H9 (cell line): ENCODE measurements around the gene CLK3. TPM values are rescaled to one million over a fixed set of nuclear protein-coding genes. Genes with fewer than 3 reads are reported as not detected.

ENCODE experiments used
- DNase-seq: peaks from one replicate; pipeline ENCODE4 v3.0.0-alpha.2; 2017
- H2AFZ ChIP-seq: one replicate; pipeline ENCODE4 v1.6.1; 2013; ENCODE audit warnings: mild to moderate bottlenecking, low read length, control low read depth, moderate library complexity
- H2AK5ac ChIP-seq: 2 replicates; pipeline ENCODE4 v1.6.1; 2013; ENCODE audit warnings: low read length, control low read depth, mixed read lengths; ENCODE audit not compliant: insufficient read length
- H2BK120ac ChIP-seq: one replicate; pipeline ENCODE4 v1.6.1; 2013; ENCODE audit warnings: low read depth, mild to moderate bottlenecking, low read length, control low read depth, inconsistent platforms; ENCODE audit not compliant: poor library complexity, severe bottlenecking
- H2BK12ac ChIP-seq: 2 replicates; pipeline ENCODE4 v1.6.1; 2013; ENCODE audit warnings: low read length, control low read depth, mixed read lengths, low read depth; ENCODE audit not compliant: insufficient read length
- H2BK15ac ChIP-seq: 2 replicates; pipeline ENCODE4 v1.6.1; 2013; ENCODE audit warnings: low read depth, low read length, control low read depth
- H2BK20ac ChIP-seq: one replicate; pipeline ENCODE4 v1.6.1; 2013; ENCODE audit warnings: low read depth, mild to moderate bottlenecking, low read length, control low read depth, inconsistent platforms; ENCODE audit not compliant: poor library complexity, severe bottlenecking
- H2BK5ac ChIP-seq: 2 replicates; pipeline ENCODE4 v1.6.1; 2013; ENCODE audit warnings: low read length, control low read depth, mixed read lengths; ENCODE audit not compliant: insufficient read length
- H3K14ac ChIP-seq: 2 replicates; pipeline ENCODE4 v1.6.1; 2013; ENCODE audit warnings: low read length, control low read depth; ENCODE audit not compliant: insufficient read depth
- H3K18ac ChIP-seq: 2 replicates; pipeline ENCODE4 v1.6.1; 2013; ENCODE audit warnings: low read depth, mild to moderate bottlenecking, mixed read lengths, low read length, control low read depth; ENCODE audit not compliant: insufficient read length
- H3K23ac ChIP-seq: 2 replicates; pipeline ENCODE4 v1.6.1; 2013; ENCODE audit warnings: low read length, control low read depth, mixed read lengths, low read depth; ENCODE audit not compliant: insufficient read length
- H3K23me2 ChIP-seq: 2 replicates; pipeline ENCODE4 v1.6.1; 2013; ENCODE audit warnings: low read depth, mild to moderate bottlenecking, mixed read lengths, low read length, control low read depth; ENCODE audit not compliant: insufficient read length, poor library complexity, severe bottlenecking
- H3K27ac ChIP-seq: 2 replicates; pipeline ENCODE4 v1.5.1; 2013; ENCODE audit warnings: low read length, control low read depth, mixed read lengths, low read depth; ENCODE audit not compliant: insufficient read length
- H3K27me3 ChIP-seq: 2 replicates; pipeline ENCODE4 v1.6.1; 2013; ENCODE audit warnings: low read length, control low read depth, inconsistent platforms; ENCODE audit not compliant: insufficient read depth
- H3K4ac ChIP-seq: 2 replicates; pipeline ENCODE4 v1.6.1; 2013; ENCODE audit warnings: low read depth, mild to moderate bottlenecking, control low read depth, inconsistent platforms, low read length, moderate library complexity
- H3K4me1 ChIP-seq: 2 replicates; pipeline ENCODE4 v1.6.1; 2013; ENCODE audit warnings: low read length, control low read depth, inconsistent platforms; ENCODE audit not compliant: insufficient read depth
- H3K4me2 ChIP-seq: 2 replicates; pipeline ENCODE4 v1.6.1; 2013; ENCODE audit warnings: low read length, control low read depth, mixed read lengths; ENCODE audit not compliant: insufficient read length, insufficient read depth
- H3K56ac ChIP-seq: 2 replicates; pipeline ENCODE4 v1.6.1; 2013; ENCODE audit warnings: low read depth, mild to moderate bottlenecking, mixed read lengths, low read length, control low read depth; ENCODE audit not compliant: insufficient read length
- H3K79me1 ChIP-seq: 2 replicates; pipeline ENCODE4 v1.6.1; 2013; ENCODE audit warnings: low read depth, mild to moderate bottlenecking, moderate library complexity, low read length, control low read depth, inconsistent platforms; ENCODE audit not compliant: insufficient read depth, poor library complexity, severe bottlenecking
- H3K79me2 ChIP-seq: 2 replicates; pipeline ENCODE4 v1.6.1; 2013; ENCODE audit warnings: low read length, control low read depth, inconsistent platforms; ENCODE audit not compliant: insufficient read depth
- H3K9ac ChIP-seq: 2 replicates; pipeline ENCODE4 v1.6.1; 2013; ENCODE audit warnings: low read length, control low read depth, mixed read lengths; ENCODE audit not compliant: insufficient read length; ENCODE audit errors: extremely low read depth
- H3K9me3 ChIP-seq: one replicate; pipeline ENCODE4 v1.6.1; 2013; ENCODE audit warnings: low read depth, low read length, inconsistent platforms; ENCODE audit not compliant: control insufficient read depth
- H3T11ph ChIP-seq: one replicate; pipeline ENCODE4 v1.6.1; 2013; ENCODE audit warnings: mild to moderate bottlenecking, low read length, control low read depth, inconsistent platforms
- H4K20me1 ChIP-seq: one replicate; pipeline ENCODE4 v1.6.1; 2013; ENCODE audit not compliant: control insufficient read depth, insufficient read length, insufficient read depth
- H4K5ac ChIP-seq: 2 replicates; pipeline ENCODE4 v1.6.1; 2013; ENCODE audit warnings: low read depth, mild to moderate bottlenecking, mixed read lengths, low read length, control low read depth; ENCODE audit not compliant: insufficient read length
- H4K8ac ChIP-seq: replicated peaks from 2 replicates; pipeline ENCODE4 v1.6.1; 2013; ENCODE audit warnings: low read length, control low read depth, mixed read lengths, low read depth; ENCODE audit not compliant: insufficient read length
- H4K91ac ChIP-seq: 2 replicates; pipeline ENCODE4 v1.6.1; 2013; ENCODE audit warnings: low read depth, mild to moderate bottlenecking, moderate library complexity, mixed read lengths, low read length, control low read depth; ENCODE audit not compliant: insufficient read length
- H3K27ac Mint-ChIP-seq, 3 experiments: 2 replicates in 2 of 3; 3 replicates in 1 of 3; pipeline ENCODE4 v1.8.0; 2020 to 2021; ENCODE audit warnings: mixed read lengths in 3 of 3, mild to moderate bottlenecking in 1 of 3, moderate library complexity in 1 of 3
- H3K27me3 Mint-ChIP-seq: 2 replicates; pipeline ENCODE4 v1.8.0; 2021; ENCODE audit warnings: low read depth, mild to moderate bottlenecking, moderate library complexity, mixed read lengths
- H3K36me3 Mint-ChIP-seq, 3 experiments: 2 replicates in 2 of 3; 3 replicates in 1 of 3; pipeline ENCODE4 v1.8.0; 2020 to 2021; ENCODE audit warnings: low read depth in 3 of 3, mixed read lengths in 3 of 3; ENCODE audit not compliant: insufficient read depth in 1 of 3
- H3K4me1 Mint-ChIP-seq, 2 experiments: 2 replicates each; pipeline ENCODE4 v1.8.0; 2020; ENCODE audit warnings: mixed read lengths in 2 of 2
- H3K4me3 Mint-ChIP-seq, 2 experiments: 2 replicates in 1 of 2; 3 replicates in 1 of 2; pipeline ENCODE4 v1.8.0; 2020 to 2021; ENCODE audit warnings: mild to moderate bottlenecking in 2 of 2, mixed read lengths in 2 of 2, moderate library complexity in 1 of 2
- H3K9me3 Mint-ChIP-seq, 2 experiments: 2 replicates in 1 of 2; 3 replicates in 1 of 2; pipeline ENCODE4 v1.8.0; 2020; ENCODE audit warnings: mild to moderate bottlenecking in 2 of 2, mixed read lengths in 2 of 2, moderate library complexity in 1 of 2
- CTCF ChIP-seq: fragments of 200-600 bp; sonication (generic); conservative IDR thresholded peaks from 3 replicates; pipeline ENCODE4 v1.8.0; 2021; ENCODE audit warnings: antibody characterized with exemption, mild to moderate bottlenecking
- whole genome bisulfite sequencing: extraction: QIAGEN DNeasy Blood & Tissue Kit; methylation state at CpG from one replicate; pipeline ENCODE4 v1.1.7; 2013; ENCODE audit warnings: missing lambda C conversion rate, low lambda C conversion rate, mixed read lengths; ENCODE audit not compliant: insufficient read length; ENCODE audit errors: extremely low coverage; 5-methylcytosine and 5-hydroxymethylcytosine counted together
- total RNA-seq: library from RNA; stranded (reverse); gene quantifications from 2 replicates; pipeline ENCODE4 v1.2.1, GENCODE V29; 2021

CLK3 gene
- total RNA-seq, 1 experiment from 2014 or later: 40.8 TPM

DNA sequence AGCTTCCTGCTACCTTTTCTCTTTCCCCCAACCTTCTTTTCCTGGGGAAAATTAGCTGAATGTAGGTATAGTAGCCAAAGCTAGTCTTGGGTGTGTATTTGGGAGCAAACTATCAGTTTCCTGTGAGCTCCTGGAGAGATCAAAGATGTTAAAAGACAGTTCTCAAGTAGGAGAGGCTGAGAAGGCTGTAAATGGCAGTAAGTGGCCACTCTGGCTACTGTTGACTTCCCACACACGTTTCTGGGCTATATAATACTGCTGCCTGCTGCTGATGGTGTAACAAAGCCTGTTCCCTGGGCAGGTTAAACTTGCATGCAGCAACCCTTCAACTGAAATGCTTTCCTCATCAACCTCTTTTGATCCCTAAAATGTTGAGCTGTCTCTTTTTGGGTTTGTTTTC lies 47.0 kb upstream of the CLK3 start:
- Mint-ChIP-seq H3K36me3 (peaks cover 17 to 72% (median 55%) of the 10 kb centered on the region in 3 experiments; a peak in 6 of 7 replicates), H3K27ac (no peak overlapping the region), H3K4me3 (no peak overlapping the region), H3K4me1 (peaks cover 0 to 12% of the 10 kb centered on the region in 2 experiments; a peak in 1 of 4 replicates), H3K27me3 (no peaks in the 10 kb centered on the region), H3K9me3 (no peaks in the 10 kb centered on the region)
- no peak overlapping the region for H2BK120ac ChIP-seq
- no peak overlapping the region for H3K23ac ChIP-seq
- H3K27me3 ChIP-seq: no peaks in the 10 kb centered on the region
- no peaks in the 10 kb centered on the region for H3K23me2 ChIP-seq
- no peak overlapping the region for H4K8ac ChIP-seq
- no peak overlapping the region for H3K56ac ChIP-seq
- WGBS: no CpG with 5 or more reads among the region's 1 CpG
- no peaks in the 10 kb centered on the region for H3K4me1 ChIP-seq
- no peak overlapping the region for H3K18ac ChIP-seq
- no peaks in the 10 kb centered on the region for H4K20me1 ChIP-seq
- no peak overlapping the region for H2BK12ac ChIP-seq
- no peak overlapping the region for H2AK5ac ChIP-seq
- no peak overlapping the region for H3T11ph ChIP-seq
- TF ChIP-seq CTCF: no peak
- H2BK5ac ChIP-seq: no peak overlapping the region
- H3K4me2 ChIP-seq: no peak overlapping the region
- no peak overlapping the region for H3K14ac ChIP-seq
- DNase-seq: no peak
- H4K5ac ChIP-seq: no peak overlapping the region
- no peak overlapping the region for H2BK20ac ChIP-seq
- H3K79me2 ChIP-seq: peaks cover 14% of the 10 kb centered on the region; the same call in 1 of the 2 replicates
- no peak overlapping the region for H2BK15ac ChIP-seq
- H4K91ac ChIP-seq: no peak overlapping the region
- H3K9me3 ChIP-seq: no peaks in the 10 kb centered on the region
- H3K79me1 ChIP-seq: peaks cover 11% of the 10 kb centered on the region
- H3K27ac ChIP-seq: no peak overlapping the region
- H3K9ac ChIP-seq: no peak overlapping the region
- no peak overlapping the region for H3K4ac ChIP-seq
- no peak overlapping the region for H2AFZ ChIP-seq
